K562 (cell line): ENCODE measurements around the gene UBE2O.

Experiments
- IRF2 ChIP-seq: sonication (generic); formaldehyde crosslinking; IDR thresholded peaks from 2 replicates; pipeline ENCODE4 v1.8.1; 2022; ENCODE audit warnings: mild to moderate bottlenecking, missing genetic modification reagents
- POLR2A ChIP-seq: fragments of 450-650 bp; conservative IDR thresholded peaks from 2 replicates; pipeline ENCODE4 v1.6.1; 2016
- POLR2AphosphoS5 ChIP-seq: IDR thresholded peaks from 2 replicates; pipeline ENCODE4 v1.6.1; 2011; ENCODE audit warnings: mild to moderate bottlenecking, low read depth, low read length, moderate library complexity; ENCODE audit not compliant: control insufficient read depth, insufficient read depth
- ZNF655 ChIP-seq: fragments of 250-450 bp; sonication (Bioruptor Pico); IDR thresholded peaks from 2 replicates; pipeline ENCODE4 v1.5.0; 2021
- ZNF707 ChIP-seq: fragments of 250-450 bp; sonication (Bioruptor Pico); conservative IDR thresholded peaks from 2 replicates; pipeline ENCODE4 v1.8.0; 2022; ENCODE audit warnings: inconsistent platforms, mild to moderate bottlenecking, moderate library complexity
- TF ChIP-seq, protein P1 (sequence below): sonication (generic); formaldehyde crosslinking; IDR thresholded peaks from 2 replicates; pipeline ENCODE4 v1.8.0; 2022; ENCODE audit warnings: mild to moderate bottlenecking, missing genetic modification reagents
- TF ChIP-seq, protein P2 (sequence below): fragments of 450-650 bp; formaldehyde crosslinking; IDR thresholded peaks from 2 replicates; pipeline ENCODE4 v1.4.0; 2022; ENCODE audit warnings: missing genetic modification characterization

DNA sequence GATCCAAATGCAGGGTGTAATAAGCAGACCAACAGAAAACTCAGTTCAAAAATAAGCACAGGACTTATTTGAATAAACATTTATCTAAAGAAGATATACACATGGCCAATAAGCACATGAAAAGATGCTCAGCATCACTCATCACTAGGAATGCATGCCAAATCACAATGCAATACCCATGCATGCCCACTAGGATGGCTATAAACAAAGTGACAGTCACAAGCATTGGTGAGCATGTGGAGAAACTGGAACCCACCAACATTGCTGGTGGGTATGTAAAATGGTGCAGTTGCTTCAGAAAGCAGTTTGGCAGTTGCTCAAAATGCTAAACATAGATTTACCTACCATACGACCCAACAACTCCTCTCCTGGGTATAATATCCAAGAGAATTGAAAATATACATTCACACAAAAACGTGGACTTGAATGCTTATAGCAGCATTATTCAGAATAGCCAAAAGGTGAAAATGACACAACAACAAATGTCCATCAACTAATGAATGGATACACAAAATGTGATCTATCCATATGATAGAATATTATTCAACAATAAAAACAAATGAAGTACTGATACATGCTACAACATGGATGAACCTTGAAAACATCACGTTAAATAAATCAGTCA is 20.1 kb downstream of the UBE2O start:
- TF ChIP-seq POLR2A (no peak), ZNF655 (CRISPR knock-in tag) (no peak), ZNF707 (CRISPR knock-in tag) (no peak), IRF2 (no peak), POLR2AphosphoS5 (no peak)
- TF ChIP-seq, protein P1, sequence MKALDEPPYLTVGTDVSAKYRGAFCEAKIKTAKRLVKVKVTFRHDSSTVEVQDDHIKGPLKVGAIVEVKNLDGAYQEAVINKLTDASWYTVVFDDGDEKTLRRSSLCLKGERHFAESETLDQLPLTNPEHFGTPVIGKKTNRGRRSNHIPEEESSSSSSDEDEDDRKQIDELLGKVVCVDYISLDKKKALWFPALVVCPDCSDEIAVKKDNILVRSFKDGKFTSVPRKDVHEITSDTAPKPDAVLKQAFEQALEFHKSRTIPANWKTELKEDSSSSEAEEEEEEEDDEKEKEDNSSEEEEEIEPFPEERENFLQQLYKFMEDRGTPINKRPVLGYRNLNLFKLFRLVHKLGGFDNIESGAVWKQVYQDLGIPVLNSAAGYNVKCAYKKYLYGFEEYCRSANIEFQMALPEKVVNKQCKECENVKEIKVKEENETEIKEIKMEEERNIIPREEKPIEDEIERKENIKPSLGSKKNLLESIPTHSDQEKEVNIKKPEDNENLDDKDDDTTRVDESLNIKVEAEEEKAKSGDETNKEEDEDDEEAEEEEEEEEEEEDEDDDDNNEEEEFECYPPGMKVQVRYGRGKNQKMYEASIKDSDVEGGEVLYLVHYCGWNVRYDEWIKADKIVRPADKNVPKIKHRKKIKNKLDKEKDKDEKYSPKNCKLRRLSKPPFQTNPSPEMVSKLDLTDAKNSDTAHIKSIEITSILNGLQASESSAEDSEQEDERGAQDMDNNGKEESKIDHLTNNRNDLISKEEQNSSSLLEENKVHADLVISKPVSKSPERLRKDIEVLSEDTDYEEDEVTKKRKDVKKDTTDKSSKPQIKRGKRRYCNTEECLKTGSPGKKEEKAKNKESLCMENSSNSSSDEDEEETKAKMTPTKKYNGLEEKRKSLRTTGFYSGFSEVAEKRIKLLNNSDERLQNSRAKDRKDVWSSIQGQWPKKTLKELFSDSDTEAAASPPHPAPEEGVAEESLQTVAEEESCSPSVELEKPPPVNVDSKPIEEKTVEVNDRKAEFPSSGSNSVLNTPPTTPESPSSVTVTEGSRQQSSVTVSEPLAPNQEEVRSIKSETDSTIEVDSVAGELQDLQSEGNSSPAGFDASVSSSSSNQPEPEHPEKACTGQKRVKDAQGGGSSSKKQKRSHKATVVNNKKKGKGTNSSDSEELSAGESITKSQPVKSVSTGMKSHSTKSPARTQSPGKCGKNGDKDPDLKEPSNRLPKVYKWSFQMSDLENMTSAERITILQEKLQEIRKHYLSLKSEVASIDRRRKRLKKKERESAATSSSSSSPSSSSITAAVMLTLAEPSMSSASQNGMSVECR = no peak
- TF ChIP-seq, protein P2, sequence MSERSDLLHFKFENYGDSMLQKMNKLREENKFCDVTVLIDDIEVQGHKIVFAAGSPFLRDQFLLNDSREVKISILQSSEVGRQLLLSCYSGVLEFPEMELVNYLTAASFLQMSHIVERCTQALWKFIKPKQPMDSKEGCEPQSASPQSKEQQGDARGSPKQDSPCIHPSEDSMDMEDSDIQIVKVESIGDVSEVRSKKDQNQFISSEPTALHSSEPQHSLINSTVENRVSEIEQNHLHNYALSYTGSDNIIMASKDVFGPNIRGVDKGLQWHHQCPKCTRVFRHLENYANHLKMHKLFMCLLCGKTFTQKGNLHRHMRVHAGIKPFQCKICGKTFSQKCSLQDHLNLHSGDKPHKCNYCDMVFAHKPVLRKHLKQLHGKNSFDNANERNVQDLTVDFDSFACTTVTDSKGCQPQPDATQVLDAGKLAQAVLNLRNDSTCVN (CRISPR knock-in tag) = no peak
